ENCODE measurements around the gene PCDHGB2. TPM values are rescaled to one million over a fixed set of nuclear protein-coding genes. Genes with fewer than 3 reads are reported as not detected.
A peak's percentile ranks its signal among the peaks of the same experiment; 100 is the strongest.
"Not testable (repeated sequence)": the region's sequence is repeated elsewhere in the genome, so short reads cannot be mapped to it uniquely, and the experiment has no call there.

The PCDHGB2 gene
- total RNA-seq, 1 experiment from 2014 or later, result 9.8 TPM

GRCh38 chr5:141326088-141326854, 33.5 kb upstream of the PCDHGB2 start:
- Histone ChIP-seq H3K4me1 (ENCODE audit: low read length) (peaks cover 13% of the 10 kb centered on the region), H3K79me2 (ENCODE audit: low read length) (peaks cover 2% of the 10 kb centered on the region; the same call in 1 of the 2 replicates), H3K9ac (ENCODE audit: low read length) (no peak overlapping the region), H3K9me2 (replicated peaks; ENCODE audit: insufficient read depth, low read length) (no peaks in the 10 kb centered on the region), H3K27me3 (ENCODE audit: low read length) (no peaks in the 10 kb centered on the region), H3K4me3 (ENCODE audit: low read length) (no peak overlapping the region), H3K27ac (ENCODE audit: low read length) (no peak overlapping the region), H3K9me3 (ENCODE audit: low read length) (peaks cover 10% of the 10 kb centered on the region; the same call in 1 of the 2 replicates), H3K36me3 (ENCODE audit: insufficient read depth, low read length) (no peaks in the 10 kb centered on the region), H3K4me2 (ENCODE audit: low read depth, low read length, poor library complexity, severe bottlenecking) (no peak overlapping the region), H4K20me1 (ENCODE audit: insufficient read depth, low read depth, low read length) (no peaks in the 10 kb centered on the region), H2AFZ (ENCODE audit: low read length) (no peak overlapping the region)
- no peak for DNase-seq

- no peaks in the 10 kb centered on the region for H4K20me1 ChIP-seq (ENCODE audit: insufficient read depth, low read depth, low read length)
- no peak overlapping the region for H3K4me2 ChIP-seq (ENCODE audit: low read depth, low read length, poor library complexity, severe bottlenecking)
- no peak overlapping the region for H3K4me3 ChIP-seq (ENCODE audit: low read length)
- no peaks in the 10 kb centered on the region for H3K36me3 ChIP-seq (ENCODE audit: insufficient read depth, low read length)
- no peaks in the 10 kb centered on the region for H3K27me3 ChIP-seq (ENCODE audit: low read length)
- peaks cover 13% of the 10 kb centered on the region for H3K4me1 ChIP-seq (ENCODE audit: low read length)
- no peaks in the 10 kb centered on the region for H3K9me2 ChIP-seq (replicated peaks; ENCODE audit: insufficient read depth, low read length)
- no peak overlapping the region for H3K27ac ChIP-seq (ENCODE audit: low read length)
- DNase-seq, result no peak
- H3K79me2 ChIP-seq (ENCODE audit: low read length), result no peaks in the 10 kb centered on the region
- no peak overlapping the region for H3K9ac ChIP-seq (ENCODE audit: low read length)
- H2AFZ ChIP-seq (ENCODE audit: low read length), result no peak overlapping the region
- H3K9me3 ChIP-seq (ENCODE audit: low read length), result no peaks in the 10 kb centered on the region
Observed at GRCh38 chr5:141328231-141328630, 31.6 kb upstream of the PCDHGB2 start.

GRCh38 chr5:141330299-141331080, 29.3 kb upstream of the PCDHGB2 start, which contains the start of gene PCDHGA1:
PCDHGA1 (plus strand) TSS chr5:141330514.
- Histone ChIP-seq H3K27ac (ENCODE audit: low read length) (no peak within 1 kb of the TSS), H3K9me3 (ENCODE audit: low read length) (no peaks in the 10 kb centered on the region), H4K20me1 (ENCODE audit: insufficient read depth, low read depth, low read length) (no peaks in the 10 kb centered on the region), H3K27me3 (ENCODE audit: low read length) (no peaks in the 10 kb centered on the region), H3K9me2 (replicated peaks; ENCODE audit: insufficient read depth, low read length) (no peaks in the 10 kb centered on the region), H3K4me3 (ENCODE audit: low read length) (peak within 1 kb of the TSS; percentile 46), H3K36me3 (ENCODE audit: insufficient read depth, low read length) (no peaks in the 10 kb centered on the region), H2AFZ (ENCODE audit: low read length) (peak within 1 kb of the TSS; percentile 46), H3K4me1 (ENCODE audit: low read length) (peaks cover 28% of the 10 kb centered on the region), H3K79me2 (ENCODE audit: low read length) (no peaks in the 10 kb centered on the region), H3K9ac (ENCODE audit: low read length) (peak within 1 kb of the TSS; percentile 62), H3K4me2 (ENCODE audit: low read depth, low read length, poor library complexity, severe bottlenecking) (peak within 1 kb of the TSS; percentile 58)
- peak; percentile 89 for DNase-seq

GRCh38 chr5:141332571-141332970, 27.2 kb upstream of the PCDHGB2 start:
- H3K79me2 ChIP-seq (ENCODE audit: low read length); DNase-seq; H3K27ac ChIP-seq (ENCODE audit: low read length); H3K4me2 ChIP-seq (ENCODE audit: low read depth, low read length, poor library complexity, severe bottlenecking); H3K9ac ChIP-seq (ENCODE audit: low read length); H3K9me3 ChIP-seq (ENCODE audit: low read length); H2AFZ ChIP-seq (ENCODE audit: low read length); H3K4me3 ChIP-seq (ENCODE audit: low read length); H4K20me1 ChIP-seq (ENCODE audit: insufficient read depth, low read depth, low read length); H3K27me3 ChIP-seq (ENCODE audit: low read length); H3K9me2 ChIP-seq (replicated peaks; ENCODE audit: insufficient read depth, low read length); H3K36me3 ChIP-seq (ENCODE audit: insufficient read depth, low read length): not testable (repeated sequence)
- peaks cover 28% of the 10 kb centered on the region for H3K4me1 ChIP-seq (ENCODE audit: low read length)

- Histone ChIP-seq H3K4me1 (ENCODE audit: low read length) (peaks cover 17% of the 10 kb centered on the region), H4K20me1 (ENCODE audit: insufficient read depth, low read depth, low read length) (no peaks in the 10 kb centered on the region), H3K4me3 (ENCODE audit: low read length) (no peak within 1 kb of the TSS), H2AFZ (ENCODE audit: low read length) (no peak within 1 kb of the TSS), H3K4me2 (ENCODE audit: low read depth, low read length, poor library complexity, severe bottlenecking) (no peak within 1 kb of the TSS), H3K9me3 (ENCODE audit: low read length) (no peaks in the 10 kb centered on the region), H3K9ac (ENCODE audit: low read length) (no peak within 1 kb of the TSS), H3K27ac (ENCODE audit: low read length) (no peak within 1 kb of the TSS), H3K9me2 (replicated peaks; ENCODE audit: insufficient read depth, low read length) (no peaks in the 10 kb centered on the region), H3K27me3 (ENCODE audit: low read length) (no peaks in the 10 kb centered on the region), H3K36me3 (ENCODE audit: insufficient read depth, low read length) (no peaks in the 10 kb centered on the region), H3K79me2 (ENCODE audit: low read length) (no peaks in the 10 kb centered on the region)
- peak; percentile 89 for DNase-seq
Observed at GRCh38 chr5:141338538-141339306, 21.1 kb upstream of the PCDHGB2 start, which contains the start of gene PCDHGA2. PCDHGA2 (plus strand) TSS chr5:141338760.

GRCh38 chr5:141340781-141341354, 18.9 kb upstream of the PCDHGB2 start:
- not testable (repeated sequence) for H3K27me3 ChIP-seq (ENCODE audit: low read length); H3K9ac ChIP-seq (ENCODE audit: low read length); H3K4me2 ChIP-seq (ENCODE audit: low read depth, low read length, poor library complexity, severe bottlenecking); H4K20me1 ChIP-seq (ENCODE audit: insufficient read depth, low read depth, low read length); H3K36me3 ChIP-seq (ENCODE audit: insufficient read depth, low read length); DNase-seq; H3K9me3 ChIP-seq (ENCODE audit: low read length); H2AFZ ChIP-seq (ENCODE audit: low read length); H3K4me3 ChIP-seq (ENCODE audit: low read length); H3K9me2 ChIP-seq (replicated peaks; ENCODE audit: insufficient read depth, low read length); H3K27ac ChIP-seq (ENCODE audit: low read length); H3K79me2 ChIP-seq (ENCODE audit: low read length); H3K4me1 ChIP-seq (ENCODE audit: low read length)

- no peak overlapping the region for H3K4me3 ChIP-seq (ENCODE audit: low read length)
- no peak overlapping the region for H3K4me2 ChIP-seq (ENCODE audit: low read depth, low read length, poor library complexity, severe bottlenecking)
- H3K9me3 ChIP-seq (ENCODE audit: low read length), result no peaks in the 10 kb centered on the region
- no peak overlapping the region for H3K27ac ChIP-seq (ENCODE audit: low read length)
- no peaks in the 10 kb centered on the region for H3K79me2 ChIP-seq (ENCODE audit: low read length)
- H3K27me3 ChIP-seq (ENCODE audit: low read length), result no peaks in the 10 kb centered on the region
- H4K20me1 ChIP-seq (ENCODE audit: insufficient read depth, low read depth, low read length), result no peaks in the 10 kb centered on the region
- H3K9me2 ChIP-seq (replicated peaks; ENCODE audit: insufficient read depth, low read length), result no peaks in the 10 kb centered on the region
- H2AFZ ChIP-seq (ENCODE audit: low read length), result no peak overlapping the region
- H3K9ac ChIP-seq (ENCODE audit: low read length), result no peak overlapping the region
- H3K4me1 ChIP-seq (ENCODE audit: low read length), result peaks cover 4% of the 10 kb centered on the region; the same call in 1 of the 2 replicates
- no peak for DNase-seq
- no peaks in the 10 kb centered on the region for H3K36me3 ChIP-seq (ENCODE audit: insufficient read depth, low read length)
Observed at GRCh38 chr5:141342773-141343172, 17.0 kb upstream of the PCDHGB2 start.

Measured in Karpas-422 (cell line).